GM18511 (cell line): ENCODE results near the gene TFRC.
A peak's percentile ranks its signal among the peaks of the same experiment; 100 is the strongest.
"Not testable (repeated sequence)": the region's sequence is repeated elsewhere in the genome, so short reads cannot be mapped to it uniquely, and the experiment has no call there.

Experiments used
- ATAC-seq: cut with Tn5 transposase; IDR thresholded peaks from one replicate; pipeline ENCODE4 v1.9.1; 2021; ENCODE audit warnings: mild to moderate bottlenecking, moderate library complexity; ENCODE audit not compliant: unreplicated experiment

The TFRC gene

DNA sequence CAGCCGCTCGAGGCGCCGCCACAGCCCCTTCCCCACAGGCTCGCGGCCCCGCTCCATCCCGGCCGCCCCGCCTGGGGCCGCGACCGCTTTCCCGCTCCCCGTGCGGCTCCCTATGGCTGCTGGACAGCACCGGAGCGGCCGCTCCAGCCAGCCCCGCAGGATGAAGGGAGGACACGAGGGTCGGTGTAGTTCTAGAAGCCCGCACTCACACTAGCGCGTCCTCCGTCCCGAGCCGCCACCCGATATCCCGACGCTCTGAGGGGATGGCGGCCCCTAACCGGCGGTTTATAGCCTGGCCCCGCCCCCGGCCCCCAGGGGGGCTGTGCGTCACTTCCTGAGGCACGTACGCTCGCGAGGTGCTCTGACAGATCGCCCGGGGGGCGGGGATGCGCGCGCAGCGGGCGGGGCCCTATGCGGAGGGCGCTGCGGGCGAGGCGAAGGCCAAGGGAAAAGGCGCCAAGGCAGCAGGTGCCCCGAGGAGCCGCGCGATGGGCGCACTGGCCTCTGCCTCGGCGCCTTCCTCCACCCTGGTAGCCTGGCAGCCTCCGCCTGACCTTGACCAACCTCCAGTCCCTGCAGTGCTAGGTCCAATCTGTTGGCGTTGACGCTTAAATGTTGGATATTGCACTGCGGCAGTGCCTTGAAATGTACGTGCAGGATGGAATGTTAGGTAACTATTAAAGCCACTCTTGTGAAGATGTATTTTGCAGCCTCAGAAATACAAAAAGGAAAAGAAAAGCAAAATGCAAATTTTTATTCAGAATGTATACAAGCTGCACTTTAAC lies at the start of gene TFRC:
Gene TFRC, minus strand, starts transcription at position 257 of the 785 bp plus-strand sequence. CDS start 4,991 bp downstream, outside the sequence.
- peak; percentile 90 for ATAC-seq

DNA sequence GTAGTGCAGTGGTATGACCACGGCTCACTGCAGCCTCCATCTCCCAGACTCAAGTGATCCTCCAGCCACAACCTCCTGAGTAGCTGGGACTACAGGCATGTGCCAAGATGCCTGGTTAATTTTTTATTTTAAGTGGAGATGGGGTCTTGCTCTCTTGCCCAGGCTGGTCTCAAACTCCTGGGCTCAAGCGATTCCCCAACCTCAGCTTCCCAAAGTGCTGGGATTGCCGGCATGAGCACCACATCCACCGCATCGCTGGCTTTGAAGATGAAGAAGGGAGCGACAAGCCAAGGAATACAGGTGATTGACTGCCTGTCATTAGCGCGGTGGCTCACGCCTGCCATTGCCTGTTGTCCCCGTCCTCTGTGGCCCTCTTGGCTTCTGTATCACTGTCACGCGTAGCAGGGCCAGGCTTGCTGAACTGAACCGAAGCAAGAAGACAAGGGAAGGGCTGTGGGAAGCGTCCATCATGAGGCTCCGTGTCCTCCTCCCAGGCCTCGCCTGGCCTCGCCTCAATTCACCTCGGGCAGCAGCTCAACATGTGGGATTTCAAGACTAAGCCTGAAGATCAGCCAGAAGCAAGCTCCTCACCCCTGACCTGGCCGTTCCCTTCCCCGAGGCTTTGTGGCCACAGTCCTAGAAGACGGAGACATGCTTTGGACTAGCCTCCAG lies 46.4 kb upstream of the TFRC start:
- ATAC-seq: no peak

- no peak for ATAC-seq
These were observed 45.6 kb upstream of the TFRC start for GRCh38 chr3:196127308-196128040.

DNA sequence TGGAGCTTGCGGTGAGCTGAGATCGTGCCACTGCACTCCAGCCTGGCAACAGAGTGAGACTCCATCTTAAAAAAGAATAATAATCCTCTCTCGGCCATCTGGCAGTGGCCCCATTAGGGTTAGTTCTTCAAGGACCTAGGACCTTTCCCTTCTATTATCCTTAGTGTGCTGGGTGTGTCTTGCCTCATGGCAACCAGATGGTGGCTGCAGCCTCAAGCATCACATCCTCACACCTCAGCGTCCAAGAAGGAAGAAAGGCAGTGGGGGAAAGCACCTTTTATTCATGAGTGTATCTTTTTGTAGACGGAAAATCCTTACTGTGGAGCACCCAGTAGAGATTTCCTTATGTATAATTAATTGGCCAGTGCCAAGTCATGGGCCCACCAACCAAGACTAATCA lies 42.7 kb upstream of the TFRC start:
- no peak for ATAC-seq

GRCh38 chr3:196122688-196123046 lies 40.8 kb upstream of the TFRC start:
- ATAC-seq: no peak

GRCh38 chr3:196122021-196122687 lies 40.3 kb upstream of the TFRC start:
- ATAC-seq: no peak

DNA sequence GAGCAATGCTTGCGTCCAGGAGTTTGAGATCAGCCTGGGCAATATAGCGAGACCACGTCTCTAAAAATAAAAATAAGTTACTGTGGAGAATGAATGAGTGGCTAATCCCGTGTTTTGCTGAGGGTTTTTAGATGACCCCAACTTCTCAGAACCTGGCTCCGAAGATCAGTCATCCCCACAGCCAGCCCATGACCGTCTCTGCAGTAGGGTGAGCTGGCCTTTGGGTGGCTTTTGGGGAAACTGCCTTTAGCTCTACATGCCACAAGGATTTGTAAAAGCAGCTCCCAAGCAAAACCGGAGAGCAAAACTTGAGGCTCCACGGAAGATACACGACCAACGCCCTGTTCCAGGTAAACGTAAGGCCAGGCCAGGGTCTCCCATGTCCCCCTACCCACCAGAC lies 39.2 kb upstream of the TFRC start:
- ATAC-seq: no peak

DNA sequence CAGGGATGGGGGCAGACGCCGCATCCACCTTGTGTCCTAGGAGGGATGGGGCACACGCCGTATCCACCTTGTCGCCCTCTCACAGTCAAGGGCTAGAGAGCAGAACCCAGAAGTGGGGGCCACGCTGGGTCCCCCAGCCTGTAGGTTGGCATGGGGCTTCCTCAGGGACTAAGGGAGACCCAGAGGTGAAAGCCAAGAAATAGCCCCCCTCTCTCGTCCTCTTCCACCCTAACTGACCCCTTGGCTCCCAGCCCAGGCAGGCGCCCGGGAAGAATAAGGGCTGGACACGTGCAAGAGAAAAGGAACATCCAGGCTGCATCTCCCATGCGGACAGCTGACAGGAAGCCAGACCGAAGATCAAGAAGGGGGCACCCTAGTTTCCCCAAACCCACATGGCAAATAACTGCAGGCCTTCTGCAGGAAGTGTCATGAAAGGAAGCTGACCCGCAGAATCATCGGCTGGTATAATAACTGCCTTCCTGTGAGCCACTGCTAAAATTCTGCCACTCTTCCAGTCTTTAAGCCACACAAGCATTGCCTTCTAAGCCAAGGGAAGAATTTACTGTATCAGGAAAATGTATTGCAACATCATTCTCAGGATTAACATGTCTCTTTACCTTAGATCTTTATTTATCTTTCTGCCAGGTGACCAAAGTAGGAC lies 38.5 kb upstream of the TFRC start:
- ATAC-seq: no peak

GRCh38 chr3:196117809-196118208 lies 35.9 kb upstream of the TFRC start:
- ATAC-seq: no peak

- ATAC-seq: peak; percentile 80
These were observed 33.8 kb upstream of the TFRC start for GRCh38 chr3:196115678-196116083.

DNA sequence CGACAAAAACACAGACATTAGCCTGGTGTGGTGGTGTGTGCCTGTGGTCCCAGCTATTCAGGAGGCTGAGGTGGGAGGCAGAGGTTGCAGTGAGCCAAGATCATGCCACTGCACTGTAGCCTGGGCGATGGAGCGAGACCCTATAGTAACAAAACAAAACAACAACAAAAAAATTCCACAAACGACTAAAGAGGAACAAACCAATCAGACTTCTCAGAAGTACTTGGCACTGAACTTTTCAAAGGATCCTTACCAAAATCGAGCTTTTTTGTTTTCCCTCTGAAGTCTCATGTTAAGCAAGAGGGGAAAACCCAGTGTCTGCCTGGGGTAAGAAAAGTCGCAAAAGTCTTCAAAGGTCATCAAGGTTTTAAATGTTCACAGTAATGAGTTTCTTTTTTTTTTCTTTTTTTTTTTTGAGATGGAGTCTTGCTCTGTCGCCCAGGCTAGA lies 30.1 kb upstream of the TFRC start:
- ATAC-seq: no peak

DNA sequence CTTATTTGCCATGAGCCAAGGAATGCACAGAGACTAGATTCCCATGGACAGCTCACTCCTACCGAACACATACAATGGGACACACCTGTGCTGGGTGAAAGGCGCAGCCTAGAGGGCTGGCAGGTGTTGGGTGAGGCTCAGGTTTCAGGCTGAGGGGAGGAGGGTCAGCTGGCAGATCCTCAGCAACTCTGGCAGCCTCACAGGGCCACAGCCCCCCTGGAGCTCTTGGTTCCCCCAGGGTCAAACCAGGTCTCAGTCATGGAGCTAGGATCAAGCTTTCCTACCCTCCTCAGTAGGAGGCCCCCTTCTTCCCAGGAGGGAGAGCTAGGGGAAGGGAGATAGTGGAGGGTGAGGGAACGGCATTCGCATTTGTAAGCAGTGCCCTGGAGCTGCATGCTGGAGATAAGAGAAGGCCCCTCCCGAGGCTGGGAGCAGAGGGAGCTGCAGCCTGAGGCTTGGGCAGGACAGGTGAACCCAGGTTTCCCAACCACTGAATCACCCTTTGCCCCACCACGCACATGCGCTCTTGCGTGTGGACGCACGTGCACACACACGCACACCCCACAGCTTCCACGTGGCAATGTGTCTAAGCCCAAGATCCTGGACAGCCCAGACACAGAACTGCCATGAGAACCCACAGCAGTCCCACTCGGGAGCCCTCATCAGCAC lies 26.3 kb upstream of the TFRC start:
- no peak for ATAC-seq

- ATAC-seq: not testable (repeated sequence)
These were observed 22.8 kb upstream of the TFRC start for GRCh38 chr3:196104707-196105106.

DNA sequence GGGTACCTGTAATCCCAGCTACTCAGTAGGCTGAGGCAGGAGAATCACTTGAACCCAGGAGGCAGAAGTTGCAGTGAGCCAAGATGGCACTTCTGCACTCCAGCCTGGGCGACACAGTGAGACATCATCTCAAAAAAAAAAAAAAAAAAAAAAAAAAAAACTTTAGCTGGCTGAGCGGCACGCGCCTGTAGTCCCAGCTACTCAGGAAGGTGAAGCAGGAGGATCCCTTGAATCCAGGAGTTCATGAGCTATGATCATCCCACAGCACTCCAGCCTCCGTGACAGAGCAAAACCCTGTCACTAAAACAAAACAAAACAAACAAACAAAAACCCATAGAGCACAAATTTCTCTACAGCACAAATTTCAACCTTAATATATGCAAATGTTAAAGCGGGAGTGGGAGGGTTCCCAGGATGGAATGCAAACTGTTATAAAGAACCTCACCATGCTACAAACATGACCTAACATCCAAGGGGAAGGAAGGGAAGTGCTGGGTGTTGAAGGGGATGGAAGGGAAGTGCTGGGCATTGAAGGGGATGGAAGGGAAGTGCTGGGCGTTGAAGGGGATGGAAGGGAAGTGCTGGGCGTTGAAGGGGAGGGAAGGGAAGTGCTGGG lies 16.6 kb upstream of the TFRC start:
- ATAC-seq: not testable (repeated sequence)

- ATAC-seq: no peak
These were observed 15.7 kb upstream of the TFRC start for GRCh38 chr3:196097373-196098154.

DNA sequence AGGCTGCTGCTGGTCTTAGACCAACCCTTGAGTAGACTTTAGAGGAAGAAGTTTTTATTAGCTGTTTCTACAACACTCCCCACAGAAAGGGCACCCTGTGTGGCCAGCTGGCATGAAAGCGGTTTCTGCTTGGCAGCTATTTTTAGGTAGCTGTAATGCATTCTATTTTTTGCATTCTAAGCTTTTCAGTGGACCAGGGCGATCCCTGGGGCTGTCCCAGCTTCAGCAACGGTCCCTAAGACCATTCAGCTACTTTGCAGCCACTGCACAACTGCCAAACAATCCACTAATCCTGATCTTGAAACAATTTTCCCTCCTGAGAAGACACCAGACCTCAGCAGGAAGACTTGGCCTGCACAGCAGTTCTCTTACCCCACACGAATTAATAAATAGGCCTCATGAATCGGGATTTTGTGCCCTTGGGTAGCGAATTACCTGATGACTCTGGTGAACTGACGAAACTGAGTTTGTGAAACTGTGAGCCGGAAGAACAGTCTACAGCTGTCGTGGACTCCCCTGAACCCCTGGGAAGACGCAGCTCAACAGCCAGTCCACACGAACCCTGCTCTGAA lies 14.6 kb upstream of the TFRC start:
- ATAC-seq: peak; percentile 85

GRCh38 chr3:196093317-196094111 lies 11.6 kb upstream of the TFRC start:
- ATAC-seq: no peak

DNA sequence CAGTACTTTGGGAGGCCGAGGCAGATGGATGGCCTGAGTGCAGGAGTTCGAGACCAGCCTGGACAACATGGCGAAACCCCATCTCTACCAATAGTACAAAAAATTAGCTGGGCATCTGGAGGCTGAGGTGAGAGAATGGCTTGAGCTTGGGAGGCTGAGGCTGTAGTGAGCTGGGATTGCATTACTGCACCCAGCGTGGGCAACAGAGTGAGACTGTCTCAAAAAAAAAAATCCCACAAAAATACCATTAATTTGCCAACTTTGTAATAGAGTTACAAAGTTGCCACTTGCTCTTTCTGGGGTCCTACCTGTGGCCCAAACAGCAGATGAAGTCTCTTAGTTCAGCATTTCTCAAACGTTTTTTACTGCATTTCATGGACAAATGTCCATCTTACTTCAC lies 6.0 kb upstream of the TFRC start:
- ATAC-seq: no peak
